GDM1 (cell line): Measurements from ENCODE around the gene NXPH4.

Source experiments
- DNase-seq: peaks from one replicate; lab custom pipeline; 2025; lab: John Stamatoyannopoulos, UW

The NXPH4 gene

DNA sequence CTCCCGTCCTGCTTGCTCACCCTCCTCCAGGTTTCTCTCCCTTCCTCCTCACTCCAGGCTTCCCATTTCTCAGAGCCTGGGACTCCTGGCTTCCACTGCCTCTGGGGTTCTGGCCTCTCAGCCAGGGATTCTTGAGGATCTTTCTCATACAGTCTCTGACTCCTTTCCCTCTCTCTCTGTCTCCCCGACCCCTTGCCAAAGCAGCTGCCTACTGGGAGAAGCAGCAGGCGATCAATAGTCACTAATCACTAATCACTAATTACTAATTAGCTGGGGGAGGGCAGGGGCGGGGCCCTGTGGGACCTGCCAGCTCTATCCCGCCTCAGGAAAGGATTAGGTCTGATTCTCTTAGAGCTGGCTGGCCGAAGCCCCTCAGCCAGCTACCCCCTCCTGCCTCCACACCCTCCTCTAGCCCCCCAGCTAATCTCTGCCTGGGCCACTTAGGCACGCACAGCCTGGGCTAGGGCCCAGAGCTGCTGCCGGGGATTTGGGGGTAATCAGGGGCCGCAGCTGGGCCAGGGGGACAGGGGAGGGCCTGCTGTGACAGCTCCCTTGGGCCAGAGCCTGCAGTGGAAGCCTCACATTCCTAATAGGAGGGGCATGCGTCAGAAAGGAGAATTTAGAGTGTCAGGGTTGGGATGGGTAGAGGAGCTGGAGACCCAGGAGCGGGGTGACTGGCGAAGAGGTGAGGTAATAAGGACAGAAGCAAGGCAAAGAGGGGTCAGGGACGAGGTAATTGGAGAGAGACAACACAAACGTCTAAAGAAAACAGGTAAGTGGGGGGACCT is 2.8 kb downstream of the NXPH4 start:
- no peak for DNase-seq

DNA sequence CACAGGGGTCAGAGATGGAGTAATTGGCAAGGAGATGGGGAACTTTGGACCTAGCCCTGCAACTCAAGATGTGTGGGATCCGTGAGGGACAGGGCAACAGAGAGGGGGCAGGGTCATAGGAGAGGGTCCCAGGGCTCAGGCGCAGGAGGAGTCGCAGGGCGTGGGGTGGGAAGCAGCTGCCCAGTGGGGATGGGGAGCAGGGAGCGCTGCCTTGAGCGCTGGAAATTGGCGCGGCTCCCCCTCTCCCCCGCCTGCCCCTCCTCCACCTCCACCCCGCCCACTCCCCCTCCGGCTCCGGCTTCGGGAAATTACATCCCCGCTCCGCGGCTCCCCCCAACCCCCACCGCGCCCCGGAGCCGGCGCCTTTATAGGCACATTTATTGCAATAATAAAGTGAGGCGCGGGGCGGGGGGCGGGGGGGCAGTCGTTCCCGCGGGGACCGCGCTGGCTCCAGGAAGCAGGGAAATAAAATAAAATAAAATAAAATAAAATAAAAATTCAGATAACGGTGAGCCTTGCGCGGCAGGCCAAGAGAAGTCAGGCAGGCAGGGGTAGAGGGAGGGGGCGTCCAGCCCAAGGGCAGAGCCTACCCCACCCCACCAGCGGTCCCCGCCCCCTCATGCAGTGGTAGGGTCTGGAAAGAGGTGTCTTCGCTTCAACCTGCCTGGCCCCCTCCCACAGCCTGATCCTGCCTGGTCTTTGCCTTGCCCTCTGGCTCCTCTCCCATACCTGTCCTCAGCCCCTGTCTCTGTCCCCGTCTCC is 3.6 kb downstream of the NXPH4 start:
- DNase-seq = no peak

DNA sequence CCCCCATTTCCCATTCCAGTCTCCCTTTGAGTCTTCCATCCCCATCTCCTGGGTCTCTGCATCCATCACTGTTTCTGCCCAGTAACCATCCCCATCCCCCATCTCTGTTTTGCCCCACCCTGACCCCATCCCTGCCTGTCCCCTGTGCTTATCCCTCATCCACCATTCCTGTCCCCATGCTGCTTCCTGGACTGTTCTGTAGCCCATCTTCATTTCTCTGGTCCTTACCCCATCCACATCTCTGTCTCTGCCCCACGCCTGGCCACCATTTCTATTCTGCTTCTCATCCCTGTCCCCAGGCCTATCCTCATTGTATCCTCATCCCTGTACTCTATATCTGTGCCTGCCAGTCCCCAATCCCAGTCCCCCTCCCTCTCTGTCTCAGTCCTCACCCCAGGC is 4.2 kb downstream of the NXPH4 start:
- no peak for DNase-seq

DNA sequence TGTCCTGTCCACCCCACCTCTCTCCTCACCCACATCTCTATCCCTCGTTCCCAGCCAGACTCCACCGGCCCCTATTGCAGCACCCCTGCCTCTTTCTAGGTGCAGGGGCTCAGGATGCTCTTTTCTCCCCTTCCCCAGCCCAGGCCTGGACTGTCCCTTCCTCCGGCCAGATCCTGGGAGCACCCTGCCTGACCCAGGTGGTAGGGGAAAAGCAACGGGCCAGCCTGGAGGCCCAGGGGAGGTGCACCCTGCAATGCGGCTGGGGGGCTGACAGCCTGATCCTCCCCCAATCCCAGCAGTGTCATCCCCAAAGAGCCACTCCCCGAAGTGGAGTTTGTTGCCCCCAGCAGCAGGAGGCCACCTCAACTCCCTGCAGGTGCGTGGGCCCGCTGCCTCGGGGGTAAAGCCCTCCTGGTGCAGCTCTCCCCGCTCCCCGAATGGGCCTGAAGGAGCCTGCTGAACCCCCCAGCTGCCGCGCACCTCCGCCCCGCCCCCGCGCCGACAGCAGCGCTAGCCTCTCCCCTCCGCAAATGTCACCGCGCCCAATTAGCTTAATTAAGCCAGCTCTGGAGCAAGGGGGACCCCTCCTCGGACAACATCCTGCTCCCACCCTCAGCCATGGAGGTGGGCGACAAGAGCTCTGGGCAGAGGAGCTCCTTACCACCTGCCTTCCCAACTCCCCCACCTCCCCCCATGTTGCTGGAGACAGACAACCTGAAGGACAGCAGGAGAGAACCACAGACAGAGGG is 4.7 kb downstream of the NXPH4 start:
- DNase-seq = no peak

DNA sequence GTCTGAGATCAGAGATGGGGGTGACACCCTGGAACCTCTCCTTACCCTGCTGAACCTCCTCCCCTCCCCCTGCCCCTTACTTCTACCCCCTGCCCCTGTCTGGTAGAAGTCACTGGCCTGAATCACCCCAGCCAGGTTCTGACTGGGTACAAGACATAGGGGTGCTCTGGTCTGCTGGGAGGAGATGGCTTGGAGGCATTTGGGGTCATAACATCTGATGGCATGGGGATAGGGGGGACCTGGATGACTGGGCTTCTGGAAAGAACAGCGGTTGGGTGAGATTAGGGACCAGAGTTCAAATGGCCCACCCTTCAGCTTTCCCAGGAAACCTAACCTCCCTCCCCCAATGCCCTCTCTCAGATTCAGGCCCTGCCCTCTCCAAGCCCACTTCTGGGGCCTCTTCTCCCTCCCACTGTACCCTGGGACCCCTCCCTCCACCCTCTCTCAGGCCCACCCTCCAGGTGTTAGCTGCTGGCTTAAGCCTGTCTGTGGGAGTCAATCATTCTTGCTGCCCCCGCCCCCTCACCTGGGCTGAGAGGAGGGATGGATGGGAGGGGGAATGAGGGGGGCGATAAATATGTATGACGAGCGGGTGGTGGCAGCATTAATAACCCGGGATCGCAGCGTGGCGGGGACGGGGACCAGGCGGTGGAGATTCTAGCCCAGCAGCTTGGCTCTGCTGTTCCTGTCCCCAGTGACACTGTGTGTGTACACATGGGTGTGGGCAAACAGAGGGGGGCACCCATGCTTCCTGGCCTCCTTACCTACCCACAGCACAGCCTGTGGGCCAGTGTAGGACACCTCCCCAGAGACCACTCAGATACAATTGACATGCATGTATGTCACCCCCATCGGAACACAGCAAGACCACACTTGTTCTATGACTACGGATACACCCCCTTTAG is 5.9 kb downstream of the NXPH4 start:
- no peak for DNase-seq

DNA sequence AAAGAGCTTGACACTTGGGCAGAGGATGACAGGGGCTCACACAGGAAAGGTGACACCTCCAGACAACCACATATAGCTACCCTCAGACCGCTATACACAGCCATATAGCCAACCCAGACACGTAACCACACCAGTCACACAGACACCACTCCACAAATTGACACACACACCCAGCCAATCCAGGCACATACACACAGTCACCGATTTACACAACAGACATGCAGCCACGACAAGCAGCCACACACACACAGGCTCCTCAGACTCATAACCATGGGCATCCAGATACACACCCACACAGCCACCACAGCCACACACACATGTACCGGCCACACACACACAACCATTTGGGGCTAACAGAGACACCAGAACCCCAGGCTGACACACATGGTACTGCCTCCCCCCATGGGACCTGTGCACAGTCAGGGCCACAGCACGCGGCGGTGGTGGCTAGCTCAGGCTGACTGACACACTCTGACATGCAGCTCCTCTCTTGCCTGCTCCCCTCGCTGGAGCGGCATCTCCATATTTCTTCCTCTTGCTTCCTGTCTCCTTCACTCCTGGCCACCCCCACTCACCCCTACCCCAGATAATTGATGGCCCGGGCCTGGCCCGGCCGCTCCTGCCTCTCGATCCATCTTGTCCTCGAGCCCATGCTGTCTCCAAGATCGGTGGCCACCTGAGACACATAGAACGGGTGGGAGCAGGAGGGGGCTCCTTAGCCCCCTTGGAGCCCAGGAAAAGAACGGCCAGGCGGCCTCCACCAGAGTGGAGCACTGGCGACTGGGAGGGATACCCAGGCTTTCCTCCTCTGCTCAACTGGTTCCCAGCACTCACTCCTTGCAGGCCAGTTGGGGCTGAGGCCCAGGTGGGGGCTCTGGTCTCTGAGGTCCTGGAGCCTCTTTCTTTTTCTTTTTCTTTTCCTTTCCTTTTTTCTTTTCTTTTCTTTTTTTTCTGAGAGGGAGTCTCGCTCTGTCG is 6.9 kb downstream of the NXPH4 start:
- DNase-seq = no peak

DNA sequence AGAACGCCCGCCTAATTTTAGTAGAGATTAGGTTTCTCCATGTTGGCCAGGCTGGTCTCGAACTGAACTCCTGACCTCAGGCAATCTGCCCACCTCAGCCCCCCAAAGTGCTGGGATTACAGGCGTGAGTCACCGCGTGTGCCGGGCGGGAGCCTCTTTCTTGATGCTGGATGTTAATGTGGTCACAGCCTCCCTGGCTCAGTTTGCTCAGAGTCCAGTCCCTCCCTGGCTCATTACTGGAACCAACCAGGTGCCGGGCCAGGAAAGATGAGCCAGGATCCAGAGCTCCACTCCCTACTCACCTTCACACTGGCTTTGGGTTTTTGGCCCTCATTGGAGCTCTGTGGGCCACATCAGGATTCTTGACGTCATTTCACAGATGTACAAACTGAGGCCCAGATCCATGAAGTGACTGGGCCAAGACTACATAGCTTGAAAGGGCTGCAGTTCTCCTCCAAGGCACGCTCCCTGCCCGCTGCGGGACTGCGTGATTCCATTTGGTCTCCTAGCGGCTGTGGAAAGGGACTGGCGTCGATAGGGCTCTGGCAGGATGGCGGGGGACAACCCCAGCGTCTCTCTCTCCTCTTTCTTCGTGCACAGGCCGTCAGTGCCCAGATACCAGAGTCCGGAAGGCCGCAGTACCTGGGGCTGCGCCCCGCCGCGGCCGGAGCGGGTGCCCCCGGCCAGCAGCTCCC is 7.8 kb downstream of the NXPH4 start:
- no peak for DNase-seq

DNA sequence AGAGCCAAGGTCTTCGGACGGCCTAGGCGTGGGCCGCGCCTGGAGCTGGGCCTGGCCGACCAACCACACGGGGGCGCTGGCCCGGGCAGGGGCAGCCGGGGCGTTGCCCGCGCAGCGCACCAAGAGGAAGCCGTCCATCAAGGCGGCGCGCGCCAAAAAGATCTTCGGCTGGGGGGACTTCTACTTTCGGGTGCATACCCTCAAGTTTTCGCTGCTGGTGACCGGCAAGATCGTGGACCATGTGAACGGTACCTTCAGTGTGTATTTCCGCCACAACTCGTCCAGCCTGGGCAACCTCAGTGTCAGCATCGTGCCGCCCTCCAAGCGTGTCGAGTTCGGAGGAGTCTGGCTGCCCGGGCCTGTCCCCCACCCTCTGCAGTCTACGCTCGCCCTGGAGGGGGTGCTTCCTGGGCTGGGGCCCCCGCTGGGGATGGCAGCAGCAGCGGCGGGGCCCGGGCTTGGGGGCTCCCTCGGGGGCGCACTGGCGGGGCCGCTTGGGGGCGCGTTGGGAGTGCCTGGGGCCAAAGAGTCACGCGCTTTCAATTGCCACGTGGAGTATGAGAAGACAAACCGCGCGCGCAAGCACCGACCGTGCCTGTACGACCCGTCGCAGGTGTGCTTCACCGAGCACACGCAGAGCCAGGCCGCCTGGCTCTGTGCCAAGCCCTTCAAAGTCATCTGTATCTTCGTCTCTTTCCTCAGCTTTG is 8.5 kb downstream of the NXPH4 start:
- DNase-seq = no peak

DNA sequence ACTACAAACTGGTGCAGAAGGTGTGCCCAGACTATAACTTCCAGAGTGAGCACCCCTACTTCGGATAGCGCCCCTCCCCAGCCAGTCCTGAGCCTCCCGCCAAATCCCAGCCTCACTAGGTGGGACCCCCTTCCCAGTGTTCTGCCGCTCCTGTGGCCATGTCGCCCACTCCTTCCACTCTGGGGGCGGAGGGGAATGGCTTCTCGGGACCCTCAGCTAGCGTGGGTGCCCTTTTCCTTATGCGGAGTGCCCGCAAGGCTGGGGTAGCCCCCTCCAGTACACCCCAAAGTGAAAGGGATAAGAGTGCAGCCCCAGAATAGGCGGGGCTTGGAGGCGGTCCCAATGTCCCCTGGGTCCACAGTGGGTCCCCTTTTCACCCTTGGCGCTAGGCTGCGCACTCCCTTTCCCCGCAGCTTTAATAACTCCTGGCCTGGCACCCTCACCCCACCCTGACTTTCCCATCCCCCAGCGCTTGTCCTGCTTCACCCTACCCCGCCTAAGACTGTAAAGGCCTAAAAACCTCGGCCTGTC is 9.2 kb downstream of the NXPH4 start:
- DNase-seq = no peak

DNA sequence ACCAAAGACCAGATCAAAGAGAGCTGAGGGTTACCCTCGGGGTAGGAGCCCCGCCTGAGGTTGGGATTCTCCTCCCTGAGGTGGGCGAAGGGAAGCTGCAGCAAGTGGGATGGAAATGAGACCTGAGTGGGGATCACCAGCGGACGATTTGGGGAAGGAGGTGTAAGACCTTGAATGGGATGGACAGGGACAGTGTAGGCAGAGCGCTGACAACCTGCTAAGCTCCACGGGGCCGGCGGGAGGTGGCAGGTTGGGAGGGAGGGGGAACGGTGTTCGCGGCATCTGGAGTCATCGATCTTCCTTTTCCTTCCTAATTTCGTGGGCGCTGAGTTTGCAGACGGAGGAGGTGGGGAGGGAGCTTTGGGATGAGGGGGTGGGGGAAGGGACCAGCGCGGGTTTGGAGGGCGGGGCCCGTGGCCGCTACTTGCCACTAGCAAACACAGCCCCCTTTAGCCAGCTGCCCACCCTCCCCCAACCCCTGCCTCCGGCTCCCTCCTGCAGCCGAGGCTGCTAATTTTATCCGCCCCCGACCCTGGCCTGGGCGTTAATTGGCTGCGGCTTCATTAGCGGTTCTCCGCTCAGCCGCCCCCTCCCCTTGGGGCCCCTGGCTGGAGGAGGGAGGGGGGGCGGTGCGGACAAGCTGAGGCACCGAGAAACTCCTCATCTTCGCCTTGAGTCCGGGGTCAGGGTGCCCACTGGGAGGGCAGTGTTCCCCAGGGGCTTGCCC is 10.2 kb downstream of the NXPH4 start:
- DNase-seq = no peak

DNA sequence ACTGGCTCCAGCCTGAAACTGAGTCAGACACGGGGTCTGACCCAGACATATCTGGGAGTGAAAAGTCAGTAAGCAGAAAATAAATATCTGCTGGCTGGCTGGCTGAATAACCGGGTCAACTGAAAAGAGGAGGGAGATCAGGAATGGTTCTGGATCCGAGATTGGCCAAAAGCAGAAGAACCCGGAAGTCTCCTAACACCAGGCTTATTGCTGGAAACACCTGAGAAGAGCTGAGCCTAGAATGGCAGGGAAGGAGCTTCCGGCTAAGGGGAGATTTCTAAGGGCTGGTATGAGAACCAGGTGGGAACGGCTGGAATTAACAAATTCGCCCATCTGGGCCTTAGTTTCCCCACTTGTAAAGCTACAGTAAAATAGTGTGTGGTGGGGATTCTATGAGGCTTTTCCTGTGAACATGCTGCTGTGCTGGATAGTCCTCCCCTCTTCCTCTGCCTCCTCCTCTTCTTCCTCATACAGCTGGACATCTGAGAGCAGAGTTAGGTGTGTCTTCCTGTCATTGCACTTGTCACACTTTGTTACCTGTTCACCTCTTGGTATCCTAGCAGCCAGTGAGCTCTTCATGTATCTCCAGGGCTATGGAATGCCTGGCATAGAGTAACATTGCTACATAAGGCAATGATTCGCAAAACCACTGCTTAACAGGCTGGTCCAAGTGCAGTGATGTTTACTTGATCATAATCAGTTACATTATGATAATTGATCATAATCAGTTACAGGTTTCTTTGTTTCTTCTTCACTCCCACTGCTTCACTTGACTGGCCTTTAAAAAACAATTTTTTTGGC is 10.9 kb downstream of the NXPH4 start:
- no peak for DNase-seq

DNA sequence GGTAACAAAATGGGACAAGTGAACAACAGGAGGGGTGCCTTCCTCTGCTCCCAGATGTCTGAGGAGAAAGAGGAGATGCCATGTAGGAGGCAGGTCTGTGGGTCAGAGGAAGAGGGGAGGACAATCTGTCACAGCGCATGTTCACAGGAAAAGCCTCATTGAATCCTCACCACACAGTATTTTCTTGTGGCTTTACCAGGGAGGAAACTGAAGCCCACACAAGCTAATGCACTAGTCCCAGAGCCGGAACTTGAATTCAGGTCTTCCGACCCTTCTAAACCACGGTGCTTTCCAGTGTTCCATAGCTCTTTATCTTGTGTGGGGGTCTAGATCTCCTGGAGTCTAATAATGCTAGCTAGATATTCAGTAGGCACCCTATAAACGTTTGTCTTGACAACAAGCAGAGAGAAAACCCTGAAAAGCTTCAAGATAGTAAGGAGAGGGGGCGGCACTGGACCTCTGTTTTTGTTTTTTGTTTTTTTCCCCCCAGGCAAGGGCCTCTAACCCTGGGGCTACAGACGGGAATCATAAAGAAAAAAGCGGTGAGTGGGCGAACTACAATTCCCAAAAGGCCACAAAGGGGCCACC is 12.5 kb downstream of the NXPH4 start:
- DNase-seq = peak; percentile 61

DNA sequence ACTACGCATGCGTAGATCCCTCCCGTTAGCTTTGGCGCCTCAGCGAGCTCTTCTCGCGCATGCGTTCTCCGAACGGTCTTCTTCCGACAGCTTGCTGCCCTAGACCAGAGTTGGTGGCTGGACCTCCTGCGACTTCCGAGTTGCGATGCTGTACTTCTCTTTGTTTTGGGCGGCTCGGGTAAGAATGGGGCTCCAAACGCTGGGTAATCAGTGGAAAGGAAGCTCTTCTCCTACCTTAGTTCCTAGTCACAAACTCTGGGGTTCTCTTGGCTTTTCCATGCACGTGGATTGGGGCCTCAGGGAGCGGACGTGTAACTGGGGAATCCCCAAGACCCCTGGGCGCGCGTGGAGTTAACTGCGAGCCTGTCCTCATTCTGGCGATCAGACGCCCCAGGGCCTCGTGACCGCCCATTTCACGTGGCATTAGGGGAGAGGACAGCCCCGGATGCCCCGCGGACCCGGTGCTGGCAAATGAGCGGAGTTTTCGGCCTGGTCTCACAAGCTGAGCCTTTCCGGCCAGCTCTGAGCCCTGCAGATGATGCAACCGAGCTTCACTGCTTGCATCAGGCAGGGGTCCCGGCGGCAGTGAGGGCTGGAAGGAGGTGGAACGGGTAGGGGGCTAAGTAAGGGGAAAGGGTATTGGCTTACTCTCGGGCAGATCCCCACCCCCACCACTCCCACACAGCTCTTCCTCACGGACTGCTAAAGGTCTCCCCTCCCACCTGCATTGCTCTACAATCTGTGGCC is 13.2 kb downstream of the NXPH4 start, which contains the start of gene SHMT2:
SHMT2 (plus strand) TSS at position 78 of the 747 bp plus-strand sequence; CDS start at position 146, 68 bp downstream.
- DNase-seq = peak; percentile 87

DNA sequence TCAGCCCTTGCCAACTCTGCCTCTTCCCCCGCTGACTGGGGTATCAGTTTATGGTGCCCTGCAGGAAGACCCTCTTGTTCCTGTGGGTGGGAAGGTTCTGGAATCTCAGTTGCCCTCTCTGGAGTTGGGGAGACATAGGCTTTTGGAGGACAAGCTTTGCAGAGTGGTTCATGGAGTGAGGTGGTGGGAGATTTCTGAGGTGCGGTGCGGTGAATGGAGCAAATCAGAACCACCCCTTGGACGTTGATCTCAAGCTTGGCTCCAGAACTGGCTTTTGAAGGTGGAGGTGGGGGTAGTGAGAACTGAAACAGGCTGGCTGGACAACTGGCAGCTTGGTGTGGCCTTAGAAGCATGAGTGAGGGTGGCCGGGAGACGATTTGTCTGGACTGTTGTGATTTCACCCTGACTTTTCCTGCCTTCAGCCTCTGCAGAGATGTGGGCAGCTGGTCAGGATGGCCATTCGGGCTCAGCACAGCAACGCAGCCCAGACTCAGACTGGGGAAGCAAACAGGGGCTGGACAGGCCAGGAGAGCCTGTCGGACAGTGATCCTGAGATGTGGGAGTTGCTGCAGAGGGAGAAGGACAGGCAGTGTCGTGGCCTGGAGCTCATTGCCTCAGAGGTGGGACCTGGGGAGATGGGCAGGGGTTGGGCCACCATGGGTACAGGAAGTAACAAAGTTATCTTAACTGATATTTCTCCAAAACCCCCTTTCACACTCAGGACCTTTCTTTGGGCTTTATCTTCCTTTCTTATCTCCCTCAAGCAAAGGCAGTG is 14.0 kb downstream of the NXPH4 start:
- DNase-seq = no peak

DNA sequence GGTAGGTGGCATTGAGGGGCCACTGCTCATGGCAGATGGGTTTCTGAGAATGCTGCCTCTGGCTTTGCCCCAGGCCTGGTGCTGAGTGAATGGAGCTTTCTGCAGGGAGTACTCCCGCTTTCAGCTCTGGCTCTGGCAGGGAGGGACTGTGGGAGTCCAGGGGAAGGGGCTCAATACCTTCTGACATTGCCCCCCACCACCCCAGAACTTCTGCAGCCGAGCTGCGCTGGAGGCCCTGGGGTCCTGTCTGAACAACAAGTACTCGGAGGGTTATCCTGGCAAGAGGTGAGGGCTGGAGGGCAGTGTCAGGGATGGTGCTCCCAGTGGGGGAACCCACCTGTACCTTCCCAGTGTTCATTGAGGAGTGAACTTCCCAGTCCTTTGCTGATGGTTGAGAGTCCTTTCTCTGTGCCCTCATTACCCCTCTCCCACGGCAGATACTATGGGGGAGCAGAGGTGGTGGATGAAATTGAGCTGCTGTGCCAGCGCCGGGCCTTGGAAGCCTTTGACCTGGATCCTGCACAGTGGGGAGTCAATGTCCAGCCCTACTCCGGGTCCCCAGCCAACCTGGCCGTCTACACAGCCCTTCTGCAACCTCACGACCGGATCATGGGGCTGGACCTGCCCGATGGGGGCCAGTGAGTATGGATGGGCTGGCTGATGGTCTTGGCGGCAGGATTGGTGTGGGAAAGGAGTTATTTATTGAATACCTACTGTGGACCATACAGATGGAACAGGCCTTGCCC is 14.9 kb downstream of the NXPH4 start:
- no peak for DNase-seq
